ENCODE measurements around the gene ROBO1. TPM values are rescaled to one million over a fixed set of nuclear protein-coding genes. Genes with fewer than 3 reads are reported as not detected.

The ROBO1 gene
- total RNA-seq, 1 donor from 2014 or later: 3.1 TPM

DNA sequence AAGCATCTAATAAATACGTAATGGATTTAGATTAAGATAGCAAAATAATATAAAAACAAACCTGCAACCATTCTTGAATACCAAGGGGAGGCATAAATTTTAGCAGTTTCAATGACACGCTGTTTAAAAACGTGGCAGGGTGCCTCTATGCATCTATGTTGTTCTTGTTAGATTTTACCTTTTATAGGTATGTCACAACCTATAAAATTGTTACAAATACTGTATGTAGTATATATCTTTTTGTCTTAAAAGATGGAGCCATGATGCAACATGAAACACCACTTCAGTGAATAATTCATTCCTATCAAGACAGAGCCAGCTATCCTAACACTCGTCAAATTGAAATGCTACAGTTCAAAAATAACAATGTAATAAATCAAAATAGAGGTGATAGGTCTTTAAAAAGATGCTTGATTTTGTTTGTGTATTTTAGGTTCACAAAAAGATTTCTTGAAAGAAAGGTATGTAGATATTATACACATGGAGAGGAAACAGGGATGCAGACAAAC lies 1059.2 kb downstream of the ROBO1 start:
- Mint-ChIP-seq H3K27ac (no peak overlapping the region), H3K9me3 (no peaks in the 10 kb centered on the region), H3K4me3 (no peak overlapping the region), H3K27me3 (no peaks in the 10 kb centered on the region), H3K4me1 (no peaks in the 10 kb centered on the region), H3K36me3 (ENCODE audit: low read depth) (no peaks in the 10 kb centered on the region)
- ATAC-seq (ENCODE audit: low read depth) (no peak), DNase-seq (no peak)
- ChIA-PET CTCF (no interaction called here), POLR2A (no interaction called here)
- intact Hi-C loops (cut with micrococcal nuclease): no loop called here
- TF ChIP-seq, protein P1, sequence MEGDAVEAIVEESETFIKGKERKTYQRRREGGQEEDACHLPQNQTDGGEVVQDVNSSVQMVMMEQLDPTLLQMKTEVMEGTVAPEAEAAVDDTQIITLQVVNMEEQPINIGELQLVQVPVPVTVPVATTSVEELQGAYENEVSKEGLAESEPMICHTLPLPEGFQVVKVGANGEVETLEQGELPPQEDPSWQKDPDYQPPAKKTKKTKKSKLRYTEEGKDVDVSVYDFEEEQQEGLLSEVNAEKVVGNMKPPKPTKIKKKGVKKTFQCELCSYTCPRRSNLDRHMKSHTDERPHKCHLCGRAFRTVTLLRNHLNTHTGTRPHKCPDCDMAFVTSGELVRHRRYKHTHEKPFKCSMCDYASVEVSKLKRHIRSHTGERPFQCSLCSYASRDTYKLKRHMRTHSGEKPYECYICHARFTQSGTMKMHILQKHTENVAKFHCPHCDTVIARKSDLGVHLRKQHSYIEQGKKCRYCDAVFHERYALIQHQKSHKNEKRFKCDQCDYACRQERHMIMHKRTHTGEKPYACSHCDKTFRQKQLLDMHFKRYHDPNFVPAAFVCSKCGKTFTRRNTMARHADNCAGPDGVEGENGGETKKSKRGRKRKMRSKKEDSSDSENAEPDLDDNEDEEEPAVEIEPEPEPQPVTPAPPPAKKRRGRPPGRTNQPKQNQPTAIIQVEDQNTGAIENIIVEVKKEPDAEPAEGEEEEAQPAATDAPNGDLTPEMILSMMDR (IDR thresholded peaks at IDR 0.05): no peak

DNA sequence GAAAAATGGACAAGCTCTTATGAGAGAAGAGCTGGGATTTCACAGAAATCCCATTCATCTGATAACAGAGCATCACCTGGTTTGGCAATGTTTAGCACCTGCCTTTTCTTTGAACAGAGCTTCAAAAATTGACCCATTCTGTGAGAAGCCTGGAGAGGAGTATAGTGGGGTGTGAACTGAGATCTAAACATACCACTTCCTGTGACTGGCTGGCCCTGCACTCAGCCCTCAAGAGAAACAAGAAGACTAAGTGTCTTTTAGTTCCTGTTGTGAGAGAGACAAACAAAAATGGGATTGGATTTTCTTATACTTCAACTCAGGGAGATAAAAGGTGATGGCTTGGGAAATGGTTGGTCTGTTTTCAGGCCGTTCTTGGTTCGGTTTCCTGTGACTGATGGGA lies 1060.2 kb downstream of the ROBO1 start:
- ChIA-PET POLR2A (no interaction called here), CTCF (no interaction called here)
- DNase-seq (no peak), ATAC-seq (ENCODE audit: low read depth) (no peak)
- Mint-ChIP-seq H3K9me3 (no peaks in the 10 kb centered on the region), H3K4me3 (no peak overlapping the region), H3K36me3 (ENCODE audit: low read depth) (no peaks in the 10 kb centered on the region), H3K27me3 (no peaks in the 10 kb centered on the region), H3K4me1 (no peaks in the 10 kb centered on the region), H3K27ac (no peak overlapping the region)
- intact Hi-C loops (cut with micrococcal nuclease): no loop called here
- TF ChIP-seq, protein P1 (IDR thresholded peaks at IDR 0.05): no peak

DNA sequence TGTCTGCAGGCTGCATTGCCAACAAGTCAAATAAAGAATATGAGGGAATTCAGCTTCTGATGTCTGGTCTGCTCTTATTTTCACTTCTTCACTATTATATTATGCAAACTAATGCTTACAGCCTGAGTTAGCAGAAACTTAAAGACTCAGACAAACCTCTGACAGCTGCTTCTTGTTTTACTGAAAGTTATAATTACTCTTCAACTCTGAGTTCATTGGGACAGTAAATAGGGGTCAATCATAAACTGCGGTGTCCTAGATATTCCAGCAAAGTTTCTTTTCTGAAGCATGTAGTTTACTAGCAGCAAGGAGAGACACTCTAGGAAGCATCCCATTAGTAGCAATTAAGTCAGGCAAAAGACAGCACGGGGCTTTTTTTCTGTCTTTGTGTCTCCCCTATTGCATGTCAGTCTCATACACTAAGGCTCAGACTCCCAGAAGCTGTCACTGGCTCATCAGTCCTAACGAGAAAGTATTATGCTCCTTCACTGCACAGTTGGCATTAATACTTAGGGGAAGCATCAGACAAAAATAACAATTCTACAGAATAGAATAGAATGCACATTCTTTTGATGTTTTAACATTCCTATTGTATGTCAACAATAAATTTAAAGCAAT lies 1060.8 kb downstream of the ROBO1 start:
- Mint-ChIP-seq H3K9me3 (no peaks in the 10 kb centered on the region), H3K27ac (no peak overlapping the region)
- intact Hi-C loops (cut with micrococcal nuclease): no loop called here

DNA sequence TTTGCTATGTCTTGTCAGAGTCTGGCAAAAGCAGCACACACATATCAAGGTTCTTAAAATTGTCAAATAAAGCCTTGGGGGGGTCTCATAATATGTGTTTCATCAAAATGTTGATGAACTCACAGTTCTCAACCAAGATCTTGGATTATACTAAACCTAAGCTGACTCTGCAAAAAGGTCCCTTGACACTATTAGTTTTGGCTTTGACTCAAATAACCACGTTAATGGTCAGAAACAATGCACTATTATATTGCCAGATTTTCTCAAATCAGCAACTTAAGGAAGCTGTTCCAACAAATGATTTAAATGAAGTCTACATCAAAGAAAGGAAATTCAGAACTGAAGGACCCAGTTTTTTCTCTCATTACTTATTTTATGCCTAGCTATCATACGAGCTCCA lies 1063.9 kb downstream of the ROBO1 start:
- Mint-ChIP-seq H3K27ac (no peak overlapping the region), H3K4me3 (no peak overlapping the region), H3K4me1 (no peaks in the 10 kb centered on the region), H3K27me3 (no peaks in the 10 kb centered on the region), H3K36me3 (ENCODE audit: low read depth) (no peaks in the 10 kb centered on the region), H3K9me3 (no peaks in the 10 kb centered on the region)
- ATAC-seq (ENCODE audit: low read depth) (no peak), DNase-seq (no peak)
- intact Hi-C loops (cut with micrococcal nuclease): no loop called here
- TF ChIP-seq, protein P1 (IDR thresholded peaks at IDR 0.05): no peak
- CTCF ChIA-PET: no interaction called here
- POLR2A ChIA-PET: no interaction called here

More for the DNA sequence above, 1060.8 kb downstream of the ROBO1 start:
- CTCF ChIA-PET: no interaction called here
- Mint-ChIP-seq H3K27me3 (no peaks in the 10 kb centered on the region), H3K4me3 (no peak overlapping the region), H3K4me1 (no peaks in the 10 kb centered on the region), H3K36me3 (ENCODE audit: low read depth) (no peaks in the 10 kb centered on the region)
- ATAC-seq (ENCODE audit: low read depth) (no peak), DNase-seq (no peak)
- POLR2A ChIA-PET: no interaction called here
- TF ChIP-seq, protein P1 (IDR thresholded peaks at IDR 0.05): no peak

DNA sequence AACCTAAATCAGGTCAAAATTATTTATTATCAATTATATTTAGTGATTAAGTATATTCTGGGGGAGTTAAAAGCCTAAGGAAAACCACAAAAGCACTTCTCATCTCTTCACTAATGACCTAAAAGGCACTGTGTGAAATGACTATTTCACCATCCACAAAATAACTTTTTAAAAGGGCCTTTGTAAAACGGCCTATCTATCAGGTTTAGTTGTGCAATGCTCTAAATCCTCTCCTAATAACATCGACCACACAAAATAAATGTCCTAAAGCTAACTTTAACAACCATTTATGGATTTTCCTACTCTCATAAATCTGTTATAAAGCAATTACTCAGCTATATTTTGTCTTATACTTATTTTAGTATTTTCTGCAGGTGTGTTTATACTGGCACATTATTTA lies 1066.3 kb downstream of the ROBO1 start:
- no peak for ATAC-seq (ENCODE audit: low read depth)
- no peak overlapping the region for H3K27ac Mint-ChIP-seq
- no peaks in the 10 kb centered on the region for H3K36me3 Mint-ChIP-seq (ENCODE audit: low read depth)
- H3K4me3 Mint-ChIP-seq: no peak overlapping the region
- H3K9me3 Mint-ChIP-seq: no peaks in the 10 kb centered on the region
- H3K4me1 Mint-ChIP-seq: no peaks in the 10 kb centered on the region
- TF ChIP-seq, protein P1 (IDR thresholded peaks at IDR 0.05): no peak
- intact Hi-C loops (cut with micrococcal nuclease): no loop called here
- POLR2A ChIA-PET: no interaction called here
- no peak for DNase-seq
- CTCF ChIA-PET: no interaction called here
- no peaks in the 10 kb centered on the region for H3K27me3 Mint-ChIP-seq

Data from activated B cell treated with CpG ODN at 0.5 μM for 24 hours (primary cell).